Activated naive CD8-positive, alpha-beta T cell treated with anti-CD3 and anti-CD28 coated beads, Interleukin-2, amount 50 U/mL, for 24 hours (primary cell): ENCODE data around the gene LRRC51.

ENCODE experiments used
- ATAC-seq: fragments of 150-1000 bp; cut with Tn5 transposase; one replicate; pipeline ENCODE4 v1.10.0; 2021
- DNase-seq: peaks from one replicate; pipeline ENCODE4 v3.0.0; 2021
- H3K27ac Mint-ChIP-seq: one replicate; pipeline ENCODE4 v1.8.0; 2021; ENCODE audit warnings: mild to moderate bottlenecking, mixed read lengths
- H3K27me3 Mint-ChIP-seq: one replicate; pipeline ENCODE4 v1.8.0; 2021; ENCODE audit warnings: mixed read lengths
- H3K36me3 Mint-ChIP-seq: one replicate; pipeline ENCODE4 v1.8.0; 2021; ENCODE audit warnings: low read depth, mixed read lengths
- H3K4me1 Mint-ChIP-seq: one replicate; pipeline ENCODE4 v1.8.0; 2021; ENCODE audit warnings: mixed read lengths
- H3K4me3 Mint-ChIP-seq: one replicate; pipeline ENCODE4 v1.8.0; 2021; ENCODE audit warnings: mild to moderate bottlenecking, moderate library complexity, mixed read lengths
- H3K9me3 Mint-ChIP-seq: one replicate; pipeline ENCODE4 v1.8.0; 2021; ENCODE audit warnings: mixed read lengths

The LRRC51 gene

GRCh38 chr11:72061739-72062396 lies 18.8 kb upstream of the LRRC51 start:
- no peak overlapping the region for H3K4me3 Mint-ChIP-seq

GRCh38 chr11:72066855-72067254 lies 13.8 kb upstream of the LRRC51 start:
- H3K4me1 Mint-ChIP-seq = peaks cover 30% of the 10 kb centered on the region
- no peaks in the 10 kb centered on the region for H3K27me3 Mint-ChIP-seq
- peaks cover 16% of the 10 kb centered on the region for H3K36me3 Mint-ChIP-seq

More at GRCh38 chr11:72061739-72062396, 18.8 kb upstream of the LRRC51 start:
- Mint-ChIP-seq H3K9me3 (no peaks in the 10 kb centered on the region), H3K27me3 (no peaks in the 10 kb centered on the region), H3K36me3 (peaks cover 13% of the 10 kb centered on the region), H3K4me1 (no peaks in the 10 kb centered on the region), H3K27ac (peak overlapping the region; percentile 5)
- no peak for ATAC-seq
- DNase-seq = no peak

DNA sequence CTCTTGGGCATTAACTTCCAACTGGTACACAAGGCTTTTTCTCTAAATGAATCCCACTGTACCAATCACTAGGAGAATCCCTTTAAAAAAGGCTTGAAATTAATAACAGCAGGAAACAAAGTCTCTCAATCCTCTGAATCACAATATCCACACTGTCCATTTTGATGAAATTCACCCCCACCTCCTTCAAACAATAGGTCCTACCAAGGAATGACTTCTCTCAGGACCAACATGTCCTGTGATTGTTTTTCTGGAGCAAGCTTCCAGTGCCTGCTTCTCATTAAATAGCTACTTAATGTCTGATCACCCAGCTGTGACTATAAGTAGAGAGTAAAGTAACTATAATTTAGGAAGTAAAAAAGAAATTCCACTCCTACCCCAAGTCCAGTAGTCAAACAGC lies 13.4 kb upstream of the LRRC51 start:
- ATAC-seq = no peak
- Mint-ChIP-seq H3K27ac (no peak overlapping the region), H3K4me3 (no peak overlapping the region)

More at GRCh38 chr11:72066855-72067254, 13.8 kb upstream of the LRRC51 start:
- H3K4me3 Mint-ChIP-seq = no peak overlapping the region
- DNase-seq = no peak
- no peak for ATAC-seq
- no peak overlapping the region for H3K27ac Mint-ChIP-seq
- no peaks in the 10 kb centered on the region for H3K9me3 Mint-ChIP-seq

GRCh38 chr11:72067676-72068075 lies 13.0 kb upstream of the LRRC51 start:
- no peak overlapping the region for H3K27ac Mint-ChIP-seq
- no peak overlapping the region for H3K4me3 Mint-ChIP-seq
- no peaks in the 10 kb centered on the region for H3K27me3 Mint-ChIP-seq
- ATAC-seq = no peak
- H3K36me3 Mint-ChIP-seq = peaks cover 14% of the 10 kb centered on the region
- H3K4me1 Mint-ChIP-seq = peaks cover 38% of the 10 kb centered on the region
- no peaks in the 10 kb centered on the region for H3K9me3 Mint-ChIP-seq
- DNase-seq = no peak

More for the DNA sequence above, 13.4 kb upstream of the LRRC51 start:
- Mint-ChIP-seq H3K36me3 (peaks cover 14% of the 10 kb centered on the region), H3K9me3 (no peaks in the 10 kb centered on the region), H3K27me3 (no peaks in the 10 kb centered on the region), H3K4me1 (peaks cover 34% of the 10 kb centered on the region)
- DNase-seq = no peak

GRCh38 chr11:72069200-72069599 lies 11.4 kb upstream of the LRRC51 start:
- Mint-ChIP-seq H3K4me1 (peaks cover 41% of the 10 kb centered on the region), H3K27me3 (no peaks in the 10 kb centered on the region), H3K36me3 (peaks cover 14% of the 10 kb centered on the region), H3K4me3 (no peak overlapping the region), H3K9me3 (no peaks in the 10 kb centered on the region), H3K27ac (peak overlapping the region; percentile 20)
- ATAC-seq = no peak
- no peak for DNase-seq

DNA sequence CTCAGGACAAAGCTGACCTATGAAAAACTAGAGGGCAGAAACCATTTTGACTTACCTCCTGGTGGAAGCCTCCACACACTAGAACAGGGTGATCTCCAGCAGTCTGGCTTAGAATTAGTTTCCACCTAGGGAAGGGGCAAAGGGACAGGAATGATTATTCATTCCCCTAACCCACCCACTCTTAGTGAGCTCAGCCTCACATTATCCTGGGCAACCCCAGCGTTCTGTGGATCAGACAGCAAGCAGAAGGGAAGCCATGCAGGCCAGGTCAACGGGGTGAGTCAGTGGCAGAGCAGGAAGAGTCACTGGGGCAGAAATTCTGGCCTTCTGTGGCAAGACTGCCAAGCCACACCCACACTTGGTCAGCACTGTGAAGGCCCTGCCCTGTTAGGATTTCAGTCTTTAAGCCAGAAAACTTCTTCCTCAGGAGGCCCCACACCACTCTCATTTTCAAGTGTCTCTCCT lies 10.8 kb upstream of the LRRC51 start:
- peak overlapping the region; percentile 20 for H3K27ac Mint-ChIP-seq
- no peaks in the 10 kb centered on the region for H3K27me3 Mint-ChIP-seq
- peak; percentile 73 for ATAC-seq
- no peak overlapping the region for H3K4me3 Mint-ChIP-seq
- peaks cover 41% of the 10 kb centered on the region for H3K4me1 Mint-ChIP-seq
- no peaks in the 10 kb centered on the region for H3K9me3 Mint-ChIP-seq
- H3K36me3 Mint-ChIP-seq = peaks cover 14% of the 10 kb centered on the region
- no peak for DNase-seq

DNA sequence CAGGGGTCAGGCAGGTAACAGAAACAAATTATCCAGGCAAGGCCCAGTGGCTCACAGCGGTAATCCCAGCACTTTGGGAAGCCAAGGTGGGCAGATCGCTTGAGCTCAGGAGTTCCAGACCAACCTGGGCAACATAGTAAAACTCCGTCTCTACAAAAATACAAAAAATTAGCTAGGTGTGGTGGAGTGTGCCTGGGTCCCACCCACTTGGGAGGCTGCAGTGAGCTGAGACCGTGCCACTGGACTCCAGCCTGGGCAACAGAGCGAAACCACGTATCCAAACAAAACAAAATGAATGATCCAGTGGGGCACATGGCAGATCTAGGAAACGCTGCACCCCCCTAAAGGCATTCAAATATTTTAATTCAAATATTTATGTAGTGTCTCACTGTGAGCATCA lies 10.2 kb upstream of the LRRC51 start:
- DNase-seq (no peak), ATAC-seq (no peak)
- Mint-ChIP-seq H3K4me3 (no peak overlapping the region), H3K9me3 (no peaks in the 10 kb centered on the region), H3K27me3 (no peaks in the 10 kb centered on the region), H3K27ac (peak overlapping the region; percentile 20), H3K4me1 (peaks cover 44% of the 10 kb centered on the region), H3K36me3 (peaks cover 14% of the 10 kb centered on the region)

DNA sequence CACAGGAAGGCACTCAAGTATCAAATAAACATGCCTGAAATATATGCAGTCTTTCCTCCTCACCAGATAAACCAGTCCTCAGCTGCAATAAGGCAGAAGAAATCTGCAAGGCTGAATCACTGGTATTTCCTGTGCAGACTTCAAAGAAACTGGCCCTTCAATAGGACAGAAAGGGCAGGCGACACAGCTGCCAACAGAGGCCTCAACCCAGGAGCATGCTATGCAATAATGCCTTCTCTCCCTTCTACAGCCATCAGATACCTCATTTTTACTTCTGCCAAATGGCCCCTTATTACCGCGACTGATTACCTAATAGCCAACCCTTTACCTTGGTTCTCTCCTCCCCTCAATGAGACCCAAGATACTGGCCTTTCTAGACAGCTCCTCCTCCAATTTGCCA lies 8.3 kb upstream of the LRRC51 start:
- Mint-ChIP-seq H3K27me3 (no peaks in the 10 kb centered on the region), H3K4me1 (peaks cover 48% of the 10 kb centered on the region), H3K27ac (no peak overlapping the region), H3K4me3 (no peak overlapping the region), H3K36me3 (peaks cover 19% of the 10 kb centered on the region), H3K9me3 (no peaks in the 10 kb centered on the region)
- ATAC-seq (peak; percentile 59), DNase-seq (no peak)

- H3K4me3 Mint-ChIP-seq = no peak overlapping the region
- peaks cover 42% of the 10 kb centered on the region for H3K4me1 Mint-ChIP-seq
- no peaks in the 10 kb centered on the region for H3K9me3 Mint-ChIP-seq
- H3K27ac Mint-ChIP-seq = no peak overlapping the region
- H3K36me3 Mint-ChIP-seq = peaks cover 11% of the 10 kb centered on the region
- DNase-seq (no peak), ATAC-seq (no peak)
- no peaks in the 10 kb centered on the region for H3K27me3 Mint-ChIP-seq
Measured at GRCh38 chr11:72075109-72075508, 5.5 kb upstream of the LRRC51 start.

DNA sequence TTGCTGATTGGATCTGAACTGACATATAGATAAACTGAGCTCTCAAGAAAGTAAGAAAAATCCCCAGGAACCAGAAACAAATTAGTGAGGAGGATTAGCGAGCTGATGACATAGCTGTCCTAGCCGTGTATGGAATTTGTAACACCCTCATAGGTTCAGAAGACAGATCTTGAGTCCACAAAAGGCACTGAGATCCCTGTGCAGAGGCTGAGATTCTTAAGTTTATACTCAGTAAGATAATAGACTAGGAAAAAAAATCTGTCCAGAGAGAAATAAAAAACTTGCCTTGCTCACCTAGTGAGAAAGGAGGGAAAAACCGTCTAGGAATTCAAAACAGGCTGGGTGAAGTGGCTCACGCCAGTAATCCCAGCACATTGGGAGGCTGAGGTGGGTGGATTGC lies 4.9 kb upstream of the LRRC51 start:
- DNase-seq = no peak
- no peaks in the 10 kb centered on the region for H3K27me3 Mint-ChIP-seq
- H3K4me1 Mint-ChIP-seq = peaks cover 39% of the 10 kb centered on the region
- no peak overlapping the region for H3K4me3 Mint-ChIP-seq
- ATAC-seq = no peak
- H3K27ac Mint-ChIP-seq = no peak overlapping the region
- H3K9me3 Mint-ChIP-seq = no peaks in the 10 kb centered on the region
- H3K36me3 Mint-ChIP-seq = peaks cover 11% of the 10 kb centered on the region

DNA sequence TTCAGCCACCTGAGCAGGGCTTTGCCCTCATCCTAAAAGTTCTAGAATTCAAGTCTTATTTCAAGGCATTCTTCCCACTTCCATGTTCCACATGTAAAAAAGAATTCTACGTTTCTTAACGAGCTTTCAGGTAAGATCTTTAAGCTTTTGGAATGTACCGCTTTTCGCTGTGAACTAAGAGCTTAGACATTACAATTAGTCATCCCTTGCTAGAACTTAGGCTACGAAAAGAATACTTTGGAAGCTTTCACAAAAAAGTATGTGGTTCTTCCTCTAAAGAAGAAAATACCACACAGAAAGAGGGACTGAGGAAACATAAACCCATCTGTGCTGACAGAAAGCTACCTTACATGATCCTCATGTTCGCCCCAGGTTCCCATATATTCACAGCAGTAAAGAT lies 2.2 kb upstream of the LRRC51 start:
- peaks cover 11% of the 10 kb centered on the region for H3K36me3 Mint-ChIP-seq
- no peak for DNase-seq
- H3K4me1 Mint-ChIP-seq = peaks cover 42% of the 10 kb centered on the region
- H3K27ac Mint-ChIP-seq = peak overlapping the region; percentile 15
- no peak for ATAC-seq
- H3K4me3 Mint-ChIP-seq = peak overlapping the region; percentile 91
- H3K9me3 Mint-ChIP-seq = no peaks in the 10 kb centered on the region
- no peaks in the 10 kb centered on the region for H3K27me3 Mint-ChIP-seq

- Mint-ChIP-seq H3K27me3 (no peaks in the 10 kb centered on the region), H3K4me1 (peaks cover 42% of the 10 kb centered on the region), H3K9me3 (no peaks in the 10 kb centered on the region), H3K36me3 (peaks cover 11% of the 10 kb centered on the region), H3K4me3 (peak overlapping the region; percentile 91), H3K27ac (peak overlapping the region; percentile 97)
- DNase-seq (no peak), ATAC-seq (no peak)
Measured at GRCh38 chr11:72079819-72080325, 778 bp upstream of the LRRC51 start.

- no peaks in the 10 kb centered on the region for H3K27me3 Mint-ChIP-seq
- H3K36me3 Mint-ChIP-seq = peaks cover 7% of the 10 kb centered on the region
- no peaks in the 10 kb centered on the region for H3K9me3 Mint-ChIP-seq
- peak overlapping the region; percentile 97 for H3K27ac Mint-ChIP-seq
- no peak for ATAC-seq
- DNase-seq = no peak
- H3K4me1 Mint-ChIP-seq = peaks cover 43% of the 10 kb centered on the region
- peak overlapping the region; percentile 91 for H3K4me3 Mint-ChIP-seq
Measured at GRCh38 chr11:72081184-72081644, 564 bp downstream of the LRRC51 start.

GRCh38 chr11:72081821-72082453 lies 1.3 kb downstream of the LRRC51 start:
- DNase-seq (no peak), ATAC-seq (no peak)
- peak overlapping the region; percentile 91 for H3K4me3 Mint-ChIP-seq
- no peaks in the 10 kb centered on the region for H3K9me3 Mint-ChIP-seq
- H3K27ac Mint-ChIP-seq = peak overlapping the region; percentile 97
- H3K36me3 Mint-ChIP-seq = peaks cover 4% of the 10 kb centered on the region
- no peaks in the 10 kb centered on the region for H3K27me3 Mint-ChIP-seq
- H3K4me1 Mint-ChIP-seq = peaks cover 43% of the 10 kb centered on the region

GRCh38 chr11:72083414-72083813 lies 2.8 kb downstream of the LRRC51 start:
- ATAC-seq (no peak), DNase-seq (no peak)
- Mint-ChIP-seq H3K36me3 (no peaks in the 10 kb centered on the region), H3K4me1 (peaks cover 38% of the 10 kb centered on the region), H3K27ac (no peak overlapping the region), H3K9me3 (no peaks in the 10 kb centered on the region), H3K4me3 (no peak overlapping the region), H3K27me3 (no peaks in the 10 kb centered on the region)
